Measurements from ENCODE around the gene RBM4. TPM values are rescaled to one million over a fixed set of nuclear protein-coding genes. Genes with fewer than 3 reads are reported as not detected.

The RBM4 gene
- total and polyA plus RNA-seq, 2 of the 13 experiments (the other 11 are each of a cell fraction or from before 2014, with no cell fraction given), result 126 to 136 TPM

DNA sequence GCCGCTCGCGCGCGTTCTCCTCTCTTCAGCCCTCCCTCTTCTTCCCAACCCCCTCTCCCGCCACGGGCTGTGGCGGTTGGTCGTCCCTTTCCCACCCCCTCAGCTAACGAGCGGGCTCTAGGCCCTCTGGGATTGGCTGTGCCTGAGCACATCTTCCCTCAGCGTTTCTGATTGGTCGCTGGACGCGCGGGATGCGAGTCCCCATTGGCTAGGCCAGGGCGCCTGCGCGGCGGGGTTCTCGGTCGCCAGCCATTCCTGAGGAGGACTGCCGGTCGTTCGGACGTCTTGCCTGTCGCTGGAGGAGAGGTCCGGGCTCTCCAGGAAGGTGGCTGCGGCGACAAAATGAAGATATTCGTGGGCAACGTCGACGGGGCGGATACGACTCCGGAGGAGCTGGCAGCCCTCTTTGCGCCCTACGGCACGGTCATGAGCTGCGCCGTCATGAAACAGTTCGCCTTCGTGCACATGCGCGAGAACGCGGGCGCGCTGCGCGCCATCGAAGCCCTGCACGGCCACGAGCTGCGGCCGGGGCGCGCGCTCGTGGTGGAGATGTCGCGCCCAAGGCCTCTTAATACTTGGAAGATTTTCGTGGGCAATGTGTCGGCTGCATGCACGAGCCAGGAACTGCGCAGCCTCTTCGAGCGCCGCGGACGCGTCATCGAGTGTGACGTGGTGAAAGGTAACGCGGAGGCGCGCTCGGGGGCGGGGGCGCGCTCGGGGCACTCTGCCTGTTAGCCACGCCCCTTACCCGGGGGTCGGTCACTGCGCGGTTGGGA lies 21.9 kb upstream of the RBM4 start, which contains the start of gene RBM14 (continued):
- TF ChIP-seq, protein P1, sequence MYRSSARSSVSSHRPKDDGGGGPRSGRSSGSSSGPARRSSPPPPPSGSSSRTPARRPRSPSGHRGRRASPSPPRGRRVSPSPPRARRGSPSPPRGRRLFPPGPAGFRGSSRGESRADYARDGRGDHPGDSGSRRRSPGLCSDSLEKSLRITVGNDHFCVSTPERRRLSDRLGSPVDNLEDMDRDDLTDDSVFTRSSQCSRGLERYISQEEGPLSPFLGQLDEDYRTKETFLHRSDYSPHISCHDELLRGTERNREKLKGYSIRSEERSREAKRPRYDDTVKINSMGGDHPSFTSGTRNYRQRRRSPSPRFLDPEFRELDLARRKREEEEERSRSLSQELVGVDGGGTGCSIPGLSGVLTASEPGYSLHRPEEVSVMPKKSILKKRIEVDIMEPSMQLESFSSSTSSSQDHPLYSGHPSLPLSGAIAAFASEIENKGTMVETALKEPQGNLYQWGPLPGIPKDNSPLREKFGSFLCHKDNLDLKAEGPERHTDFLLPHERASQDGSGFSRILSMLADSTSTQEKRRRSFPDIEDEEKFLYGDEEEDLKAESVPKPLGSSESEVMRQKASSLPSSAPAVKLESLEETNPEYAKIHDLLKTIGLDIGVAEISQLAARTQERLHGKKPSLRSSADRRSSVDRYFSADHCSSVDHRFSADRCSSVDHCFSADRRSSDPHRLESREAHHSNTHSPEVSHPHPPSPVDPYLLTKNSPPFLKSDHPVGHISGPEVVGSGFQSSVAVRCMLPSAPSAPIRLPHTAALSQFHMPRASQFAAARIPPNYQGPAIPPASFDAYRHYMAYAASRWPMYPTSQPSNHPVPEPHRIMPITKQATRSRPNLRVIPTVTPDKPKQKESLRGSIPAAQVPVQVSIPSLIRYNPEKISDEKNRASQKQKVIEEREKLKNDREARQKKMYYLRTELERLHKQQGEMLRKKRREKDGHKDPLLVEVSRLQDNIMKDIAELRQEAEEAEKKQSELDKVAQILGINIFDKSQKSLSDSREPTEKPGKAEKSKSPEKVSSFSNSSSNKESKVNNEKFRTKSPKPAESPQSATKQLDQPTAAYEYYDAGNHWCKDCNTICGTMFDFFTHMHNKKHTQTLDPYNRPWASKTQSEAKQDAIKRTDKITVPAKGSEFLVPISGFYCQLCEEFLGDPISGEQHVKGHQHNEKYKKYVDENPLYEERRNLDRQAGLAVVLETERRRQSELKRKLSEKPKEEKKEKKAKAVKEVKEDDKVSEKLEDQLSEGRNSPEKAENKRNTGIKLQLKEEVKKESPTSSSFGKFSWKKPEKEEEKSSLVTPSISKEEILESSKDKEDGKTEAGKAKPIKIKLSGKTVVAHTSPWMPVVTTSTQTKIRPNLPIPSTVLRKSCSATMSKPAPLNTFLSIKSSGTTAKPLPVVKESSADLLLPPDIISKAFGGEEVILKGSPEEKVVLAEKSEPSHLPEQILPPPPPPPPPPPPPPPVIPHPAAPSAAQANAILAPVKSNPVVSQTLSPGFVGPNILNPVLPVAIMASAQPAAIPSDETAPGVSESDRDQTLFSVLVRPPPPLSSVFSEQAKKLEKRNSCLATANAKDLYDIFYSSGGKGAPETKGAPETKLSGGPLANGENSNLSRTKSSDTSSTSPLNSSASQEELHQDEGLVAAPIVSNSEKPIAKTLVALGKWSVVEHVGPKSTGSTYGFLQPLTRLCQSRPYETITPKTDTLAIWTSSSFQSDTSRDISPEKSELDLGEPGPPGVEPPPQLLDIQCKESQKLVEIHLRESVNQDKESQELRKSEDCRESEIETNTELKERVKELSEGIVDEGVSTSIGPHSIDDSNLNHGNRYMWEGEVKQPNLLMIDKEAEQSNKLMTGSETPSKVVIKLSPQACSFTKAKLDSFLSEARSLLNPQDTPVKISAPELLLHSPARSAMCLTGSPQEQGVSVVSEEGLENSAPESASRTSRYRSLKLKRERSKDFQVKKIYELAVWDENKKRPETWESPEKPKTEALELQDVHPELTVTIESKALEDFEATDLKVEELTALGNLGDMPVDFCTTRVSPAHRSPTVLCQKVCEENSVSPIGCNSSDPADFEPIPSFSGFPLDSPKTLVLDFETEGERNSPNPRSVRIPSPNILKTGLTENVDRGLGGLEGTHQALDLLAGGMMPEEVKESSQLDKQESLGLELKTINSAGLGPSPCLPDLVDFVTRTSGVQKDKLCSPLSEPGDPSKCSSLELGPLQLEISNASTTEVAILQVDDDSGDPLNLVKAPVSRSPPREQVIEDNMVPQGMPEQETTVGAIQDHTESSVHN (CRISPR knock-in tag; IDR thresholded peaks at IDR 0.05), result peak; percentile 91
- TF ChIP-seq, protein P2, sequence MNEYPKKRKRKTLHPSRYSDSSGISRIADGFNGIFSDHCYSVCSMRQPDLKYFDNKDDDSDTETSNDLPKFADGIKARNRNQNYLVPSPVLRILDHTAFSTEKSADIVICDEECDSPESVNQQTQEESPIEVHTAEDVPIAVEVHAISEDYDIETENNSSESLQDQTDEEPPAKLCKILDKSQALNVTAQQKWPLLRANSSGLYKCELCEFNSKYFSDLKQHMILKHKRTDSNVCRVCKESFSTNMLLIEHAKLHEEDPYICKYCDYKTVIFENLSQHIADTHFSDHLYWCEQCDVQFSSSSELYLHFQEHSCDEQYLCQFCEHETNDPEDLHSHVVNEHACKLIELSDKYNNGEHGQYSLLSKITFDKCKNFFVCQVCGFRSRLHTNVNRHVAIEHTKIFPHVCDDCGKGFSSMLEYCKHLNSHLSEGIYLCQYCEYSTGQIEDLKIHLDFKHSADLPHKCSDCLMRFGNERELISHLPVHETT (CRISPR knock-in tag; conservative IDR thresholded peaks at IDR 0.05), result 0 out of 2 replicates have a peak, but pooled peaks have one; percentile 72
- TF ChIP-seq, protein P3, sequence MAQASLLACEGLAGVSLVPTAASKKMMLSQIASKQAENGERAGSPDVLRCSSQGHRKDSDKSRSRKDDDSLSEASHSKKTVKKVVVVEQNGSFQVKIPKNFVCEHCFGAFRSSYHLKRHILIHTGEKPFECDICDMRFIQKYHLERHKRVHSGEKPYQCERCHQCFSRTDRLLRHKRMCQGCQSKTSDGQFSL (CRISPR knock-in tag; IDR thresholded peaks at IDR 0.05), result peak; percentile 73
- TF ChIP-seq ZNF432 (CRISPR knock-in tag; IDR thresholded peaks at IDR 0.05; ENCODE audit: borderline replicate concordance) (no peak), STAT5B (CRISPR knock-in tag; IDR thresholded peaks at IDR 0.05) (no peak), YY1 (IDR thresholded peaks at IDR 0.05; ENCODE audit: insufficient read depth, insufficient replicate concordance, low read depth, low read length) (peak; percentile 87), ZMAT3 (CRISPR knock-in tag; conservative IDR thresholded peaks at IDR 0.05) (peak; percentile 98), ZNF160 (CRISPR knock-in tag; IDR thresholded peaks at IDR 0.05) (0 out of 2 replicates have a peak, but pooled peaks have one; percentile 17), MXI1 (IDR thresholded peaks at IDR 0.05; ENCODE audit: borderline replicate concordance, low read depth, low read length) (peak; percentile 65; the same call in 1 of the 3 replicates), FOXK2 (IDR thresholded peaks at IDR 0.05) (peak; percentile 25; the same call in 1 of the 2 replicates), ZNF180 (CRISPR knock-in tag; IDR thresholded peaks at IDR 0.05; ENCODE audit: borderline replicate concordance, low read depth) (no peak), KMT2B (CRISPR knock-in tag; IDR thresholded peaks at IDR 0.05) (peak; percentile 70)
- TF ChIP-seq, protein P4, sequence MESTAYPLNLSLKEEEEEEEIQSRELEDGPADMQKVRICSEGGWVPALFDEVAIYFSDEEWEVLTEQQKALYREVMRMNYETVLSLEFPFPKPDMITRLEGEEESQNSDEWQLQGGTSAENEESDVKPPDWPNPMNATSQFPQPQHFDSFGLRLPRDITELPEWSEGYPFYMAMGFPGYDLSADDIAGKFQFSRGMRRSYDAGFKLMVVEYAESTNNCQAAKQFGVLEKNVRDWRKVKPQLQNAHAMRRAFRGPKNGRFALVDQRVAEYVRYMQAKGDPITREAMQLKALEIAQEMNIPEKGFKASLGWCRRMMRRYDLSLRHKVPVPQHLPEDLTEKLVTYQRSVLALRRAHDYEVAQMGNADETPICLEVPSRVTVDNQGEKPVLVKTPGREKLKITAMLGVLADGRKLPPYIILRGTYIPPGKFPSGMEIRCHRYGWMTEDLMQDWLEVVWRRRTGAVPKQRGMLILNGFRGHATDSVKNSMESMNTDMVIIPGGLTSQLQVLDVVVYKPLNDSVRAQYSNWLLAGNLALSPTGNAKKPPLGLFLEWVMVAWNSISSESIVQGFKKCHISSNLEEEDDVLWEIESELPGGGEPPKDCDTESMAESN (CRISPR knock-in tag; conservative IDR thresholded peaks at IDR 0.05), result peak; percentile 67
- TF ChIP-seq, protein P5, sequence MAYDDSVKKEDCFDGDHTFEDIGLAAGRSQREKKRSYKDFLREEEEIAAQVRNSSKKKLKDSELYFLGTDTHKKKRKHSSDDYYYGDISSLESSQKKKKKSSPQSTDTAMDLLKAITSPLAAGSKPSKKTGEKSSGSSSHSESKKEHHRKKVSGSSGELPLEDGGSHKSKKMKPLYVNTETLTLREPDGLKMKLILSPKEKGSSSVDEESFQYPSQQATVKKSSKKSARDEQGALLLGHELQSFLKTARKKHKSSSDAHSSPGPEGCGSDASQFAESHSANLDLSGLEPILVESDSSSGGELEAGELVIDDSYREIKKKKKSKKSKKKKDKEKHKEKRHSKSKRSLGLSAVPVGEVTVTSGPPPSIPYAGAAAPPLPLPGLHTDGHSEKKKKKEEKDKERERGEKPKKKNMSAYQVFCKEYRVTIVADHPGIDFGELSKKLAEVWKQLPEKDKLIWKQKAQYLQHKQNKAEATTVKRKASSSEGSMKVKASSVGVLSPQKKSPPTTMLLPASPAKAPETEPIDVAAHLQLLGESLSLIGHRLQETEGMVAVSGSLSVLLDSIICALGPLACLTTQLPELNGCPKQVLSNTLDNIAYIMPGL (CRISPR knock-in tag; IDR thresholded peaks at IDR 0.05; ENCODE audit: borderline replicate concordance in 1 of 2, low read depth in 1 of 2), result peak; percentile 87 to 89; a peak in 3 of 4 replicates

Measured in HepG2 (cell line).